Neural cell (in vitro differentiated cells): ENCODE results near the gene UBASH3B. TPM values are rescaled to one million over a fixed set of nuclear protein-coding genes. Genes with fewer than 3 reads are reported as not detected.

ENCODE experiments used
- H2AFZ ChIP-seq: fragments of 200-600, 300-800 bp; sonication (generic), shearing (Covaris generic); 2 replicates; pipeline ENCODE4 v1.6.0; 2014; ENCODE audit warnings: low read depth, mild to moderate bottlenecking, antibody characterized with exemption, low read length, moderate library complexity
- H3F3A ChIP-seq: fragments of 200-600 bp; shearing (Covaris generic); 2 replicates; pipeline ENCODE4 v1.6.1; 2016; ENCODE audit warnings: mild to moderate bottlenecking, moderate library complexity, mixed read lengths, antibody characterized with exemption, low read length; ENCODE audit not compliant: insufficient read depth, poor library complexity, severe bottlenecking
- H3K27ac ChIP-seq: fragments of 200-600, 300-800 bp; sonication (generic), shearing (Covaris generic); 2 replicates; pipeline ENCODE4 v1.5.1; 2014; ENCODE audit warnings: mild to moderate bottlenecking, low read length, moderate library complexity
- H3K27me3 ChIP-seq: fragments of 300-800, 200-600 bp; sonication (generic), shearing (Covaris generic); 2 replicates; pipeline ENCODE4 v1.6.0; 2014; ENCODE audit warnings: mild to moderate bottlenecking, low read depth, low read length, moderate library complexity; ENCODE audit not compliant: insufficient read depth
- H3K36me3 ChIP-seq: fragments of 300-800, 200-600 bp; sonication (generic), shearing (Covaris generic); 2 replicates; pipeline ENCODE4 v1.5.1; 2014; ENCODE audit warnings: mild to moderate bottlenecking, antibody characterized with exemption, low read length, moderate library complexity; ENCODE audit not compliant: insufficient read depth
- H3K4me2 ChIP-seq: fragments of 300-800, 200-600 bp; sonication (generic), shearing (Covaris generic); 2 replicates; pipeline ENCODE4 v1.6.0; 2014; ENCODE audit warnings: mild to moderate bottlenecking, low read length
- H3K4me3 ChIP-seq: fragments of 300-800, 200-600 bp; sonication (generic), shearing (Covaris generic); 2 replicates; pipeline ENCODE4 v1.5.1; 2014; ENCODE audit warnings: mild to moderate bottlenecking, low read length, moderate library complexity
- H3K79me2 ChIP-seq: fragments of 200-600 bp; shearing (Covaris generic); replicated peaks from 2 replicates; pipeline ENCODE4 v1.6.0; 2014; ENCODE audit warnings: mild to moderate bottlenecking, low read length, moderate library complexity; ENCODE audit not compliant: insufficient read depth
- H3K9ac ChIP-seq: fragments of 300-800, 200-600 bp; sonication (generic), shearing (Covaris generic); 2 replicates; pipeline ENCODE4 v1.6.1; 2016; ENCODE audit warnings: mild to moderate bottlenecking, low read length, mixed read lengths
- H3K9me2 ChIP-seq: fragments of 200-600 bp; shearing (Covaris generic); 2 replicates; pipeline ENCODE4 v1.6.1; 2016; ENCODE audit warnings: mild to moderate bottlenecking, low read length, mixed read lengths; ENCODE audit not compliant: insufficient read depth
- H3K9me3 ChIP-seq: fragments of 200-600, 300-800 bp; sonication (generic), shearing (Covaris generic); 2 replicates; pipeline ENCODE4 v1.6.1; 2016; ENCODE audit warnings: mild to moderate bottlenecking, mixed run types, low read length, moderate library complexity, mixed read lengths
- H4K20me1 ChIP-seq: fragments of 200-600 bp; shearing (Covaris generic); 2 replicates; pipeline ENCODE4 v1.6.1; 2016; ENCODE audit warnings: mild to moderate bottlenecking, mixed run types; ENCODE audit not compliant: insufficient read depth
- CTCF ChIP-seq: fragments of 450-650 bp; IDR thresholded peaks from 2 replicates; pipeline ENCODE4 v1.5.1; 2014; ENCODE audit warnings: antibody characterized with exemption, mild to moderate bottlenecking, moderate library complexity; ENCODE audit not compliant: poor library complexity, severe bottlenecking
- EP300 ChIP-seq: fragments of 450-650 bp; conservative IDR thresholded peaks from 2 replicates; pipeline ENCODE4 v1.6.1; 2014; ENCODE audit warnings: antibody characterized with exemption, mild to moderate bottlenecking, moderate library complexity; ENCODE audit not compliant: poor library complexity, severe bottlenecking
- EZH2 ChIP-seq: fragments of 200-600, 300-800 bp; shearing (Covaris generic), sonication (generic); IDR thresholded peaks from 2 replicates; pipeline ENCODE4 v1.6.1; 2014; ENCODE audit warnings: antibody characterized with exemption, low read length, borderline replicate concordance, mild to moderate bottlenecking; ENCODE audit not compliant: insufficient read depth, poor library complexity, severe bottlenecking
- MXI1 ChIP-seq: fragments of 450-650 bp; conservative IDR thresholded peaks from 2 replicates; pipeline ENCODE4 v1.6.1; 2014; ENCODE audit warnings: antibody characterized with exemption, mild to moderate bottlenecking; ENCODE audit not compliant: poor library complexity, severe bottlenecking
- POLR2AphosphoS5 ChIP-seq: IDR thresholded peaks from 2 replicates; pipeline ENCODE4 v1.6.1; 2012
- RAD21 ChIP-seq: fragments of 450-650 bp; conservative IDR thresholded peaks from 2 replicates; pipeline ENCODE4 v1.6.1; 2014; ENCODE audit warnings: antibody characterized with exemption, mild to moderate bottlenecking, moderate library complexity
- REST ChIP-seq: IDR thresholded peaks from 2 replicates; pipeline ENCODE4 v1.6.1; 2012; ENCODE audit warnings: borderline replicate concordance
- SMC3 ChIP-seq: fragments of 450-650 bp; conservative IDR thresholded peaks from 2 replicates; pipeline ENCODE4 v1.6.1; 2014; ENCODE audit warnings: antibody characterized with exemption, mild to moderate bottlenecking, moderate library complexity; ENCODE audit not compliant: poor library complexity
- TAF1 ChIP-seq: IDR thresholded peaks from 2 replicates; pipeline ENCODE4 v1.6.1; 2012; ENCODE audit warnings: low read depth
- polyA plus RNA-seq: library from polyadenylated mRNA; depleted of rRNA; stranded (reverse); fragments of >200 nt; gene quantifications from 2 replicates; pipeline ENCODE4 v1.2.3, GENCODE V29; 2014

UBASH3B gene
- polyA plus RNA-seq, 1 donor from 2014 or later = 4.2 TPM

GRCh38 chr11:122751292-122752070 lies 96.0 kb downstream of the UBASH3B start:
- no peaks in the 10 kb centered on the region for H3K9me3 ChIP-seq
- no peak overlapping the region for H3K4me2 ChIP-seq
- no peaks in the 10 kb centered on the region for H4K20me1 ChIP-seq
- no peak for TF ChIP-seq RAD21
- no peak for TF ChIP-seq CTCF
- TF ChIP-seq EP300 = no peak
- TF ChIP-seq EZH2 = no peak
- no peak for TF ChIP-seq POLR2AphosphoS5
- no peak for TF ChIP-seq TAF1
- no peak for TF ChIP-seq REST
- TF ChIP-seq SMC3 = no peak
- TF ChIP-seq MXI1 = no peak
- H3F3A ChIP-seq = no peaks in the 10 kb centered on the region
- H3K27ac ChIP-seq = no peak overlapping the region
- H2AFZ ChIP-seq = no peak overlapping the region
- H3K9ac ChIP-seq = no peak overlapping the region
- no peaks in the 10 kb centered on the region for H3K79me2 ChIP-seq
- no peaks in the 10 kb centered on the region for H3K27me3 ChIP-seq
- H3K36me3 ChIP-seq = no peaks in the 10 kb centered on the region
- no peak overlapping the region for H3K4me3 ChIP-seq
- no peaks in the 10 kb centered on the region for H3K9me2 ChIP-seq

GRCh38 chr11:122754028-122754427 lies 98.5 kb downstream of the UBASH3B start:
- H3K9ac ChIP-seq = no peak overlapping the region
- no peak overlapping the region for H3K4me3 ChIP-seq
- H3K27ac ChIP-seq = no peak overlapping the region
- H3K9me2 ChIP-seq = no peaks in the 10 kb centered on the region
- H3K27me3 ChIP-seq = no peaks in the 10 kb centered on the region
- no peaks in the 10 kb centered on the region for H3K9me3 ChIP-seq
- H3K4me2 ChIP-seq = no peak overlapping the region
- H2AFZ ChIP-seq = no peak overlapping the region
- H3K36me3 ChIP-seq = no peaks in the 10 kb centered on the region
- no peaks in the 10 kb centered on the region for H3F3A ChIP-seq
- H4K20me1 ChIP-seq = no peaks in the 10 kb centered on the region
- no peaks in the 10 kb centered on the region for H3K79me2 ChIP-seq
- no peak for TF ChIP-seq SMC3
- TF ChIP-seq RAD21 = no peak
- TF ChIP-seq EZH2 = no peak
- no peak for TF ChIP-seq CTCF
- no peak for TF ChIP-seq POLR2AphosphoS5
- no peak for TF ChIP-seq REST
- TF ChIP-seq EP300 = no peak
- no peak for TF ChIP-seq MXI1
